Adipose tissue (tissue), 3 donors: Measurements from ENCODE around the gene FNDC3B. TPM values are rescaled to one million over a fixed set of nuclear protein-coding genes. Genes with fewer than 3 reads are reported as not detected.

Experiments
- H3K27ac ChIP-seq: one replicate; pipeline ENCODE4 v1.5.1; 2013; ENCODE audit warnings: low read depth, low read length
- WGBS, 3 donors: extraction: QIAGEN DNeasy Blood & Tissue Kit; methylation state at CpG; one replicate each; pipeline ENCODE4 v1.1.7; 2013; 5-methylcytosine and 5-hydroxymethylcytosine counted together
- polyA plus RNA-seq, 3 donors: library from polyadenylated mRNA; stranded (reverse); fragments of 200-250 nt; gene quantifications; one replicate each; pipeline ENCODE4 v1.2.3, GENCODE V29; 2013
- donor health status: healthy with polysubstance abuse.
- donor health status: Bipolar disorder and iron deficiency.
- donor health status: healthy.

The FNDC3B gene
- polyA plus RNA-seq, 3 donors: 12.9 to 31.8 (median 29.6) TPM

DNA sequence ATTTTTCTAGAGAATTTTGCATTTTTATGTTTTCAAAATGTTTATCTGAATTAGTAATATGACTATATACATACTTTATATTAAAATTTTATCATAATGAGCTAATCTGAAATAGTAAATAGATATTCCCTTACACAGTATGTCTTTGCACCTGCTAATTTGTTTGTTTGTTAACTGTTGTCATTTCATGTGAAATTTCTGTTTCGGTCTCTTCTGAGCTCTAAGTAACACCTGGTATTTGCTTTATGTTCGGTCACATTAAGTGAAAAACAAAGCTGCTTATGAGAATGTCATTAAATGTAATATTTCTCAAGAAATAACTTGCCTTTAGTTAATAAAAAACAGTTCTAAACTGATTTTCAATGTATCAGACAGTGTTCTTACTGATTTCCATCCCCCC lies 61.1 kb downstream of the FNDC3B start:
- 50 to 98% (median 95%) methylated on average over 2 of the region's 2 CpGs for WGBS, 3 donors
- no peak overlapping the region for H3K27ac ChIP-seq

DNA sequence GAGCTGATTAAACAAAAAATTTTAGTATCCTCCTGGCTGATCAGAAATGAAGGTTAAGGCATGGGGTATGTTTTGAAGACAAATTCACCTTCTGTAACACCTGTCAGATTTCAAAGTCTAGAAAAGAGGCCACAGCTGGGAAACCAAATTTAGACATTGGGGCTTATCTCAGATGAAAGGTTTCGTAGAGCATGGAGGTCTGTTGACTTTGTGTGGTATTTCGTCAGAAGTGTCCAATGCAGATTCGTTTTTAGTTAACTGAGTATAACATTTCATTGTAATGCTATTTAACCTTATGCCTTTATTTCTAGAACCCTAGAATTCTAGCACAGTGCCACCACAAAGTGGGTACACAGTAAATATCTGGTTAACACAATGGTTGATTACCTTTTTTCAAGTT lies 61.7 kb downstream of the FNDC3B start:
- WGBS, 3 donors: 23 to 67% (median 64%) methylated on average over 3 of the region's 3 CpGs
- no peak overlapping the region for H3K27ac ChIP-seq

DNA sequence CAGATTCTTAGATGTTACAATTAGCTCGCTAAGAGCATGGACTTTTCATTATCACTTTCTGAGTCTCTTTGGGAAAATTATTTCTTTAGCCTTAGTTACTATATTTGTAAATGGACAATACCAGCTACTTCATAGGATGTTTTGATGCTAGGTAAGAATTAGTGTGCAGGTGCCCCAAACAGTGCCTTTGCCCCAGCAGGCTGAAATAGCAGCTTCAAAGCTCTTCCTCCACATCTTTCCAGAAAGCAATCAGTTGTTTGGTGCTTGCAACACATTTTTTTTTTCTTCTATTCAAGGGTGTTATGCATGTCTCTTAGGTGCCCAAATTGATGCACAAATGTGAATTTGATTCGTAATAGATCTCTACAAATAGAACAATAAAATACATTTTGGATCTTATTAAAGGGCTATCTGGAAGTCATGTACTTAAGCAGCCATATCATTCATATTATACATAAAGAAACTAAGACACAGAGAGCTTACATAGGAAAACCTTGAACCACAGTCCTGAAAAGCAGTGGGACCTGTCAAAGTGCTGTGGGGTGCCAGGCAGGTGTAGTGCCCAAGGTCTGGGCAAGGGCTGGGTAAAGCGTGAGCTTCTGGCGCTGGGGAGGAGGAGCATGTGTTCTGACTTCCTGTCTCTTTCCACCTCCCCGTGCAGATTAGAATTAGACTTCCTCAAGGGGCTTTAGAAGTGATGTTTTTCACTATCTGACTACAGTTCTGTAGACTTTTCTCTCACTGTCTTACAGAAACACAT lies 62.9 kb downstream of the FNDC3B start:
- WGBS, 3 donors: 39 to 53% (median 46%) methylated on average over 5 of the region's 5 CpGs
- no peak overlapping the region for H3K27ac ChIP-seq

DNA sequence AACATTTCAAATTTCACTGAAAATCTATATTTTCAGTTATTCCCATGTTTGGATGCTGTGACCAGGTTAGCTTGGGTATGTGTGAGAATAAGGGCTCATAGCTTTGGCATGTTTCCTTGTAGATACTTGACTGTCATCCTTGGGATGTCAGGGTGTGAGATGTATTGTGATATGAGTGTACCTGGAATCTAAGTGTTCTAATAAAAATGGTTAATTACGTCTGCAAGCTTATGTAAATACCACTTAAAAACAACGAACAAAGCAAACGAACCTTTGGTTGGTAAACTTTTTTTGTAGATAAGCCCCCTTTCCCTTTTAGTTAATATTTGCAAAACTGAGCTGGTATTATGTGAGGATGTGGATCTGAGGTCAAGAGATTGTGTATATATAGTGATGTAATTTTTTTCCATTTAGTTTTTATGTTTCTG lies 63.5 kb downstream of the FNDC3B start:
- H3K27ac ChIP-seq: no peak overlapping the region
- 34 to 80% (median 64%) methylated on average over 3 of the region's 3 CpGs for WGBS, 3 donors

DNA sequence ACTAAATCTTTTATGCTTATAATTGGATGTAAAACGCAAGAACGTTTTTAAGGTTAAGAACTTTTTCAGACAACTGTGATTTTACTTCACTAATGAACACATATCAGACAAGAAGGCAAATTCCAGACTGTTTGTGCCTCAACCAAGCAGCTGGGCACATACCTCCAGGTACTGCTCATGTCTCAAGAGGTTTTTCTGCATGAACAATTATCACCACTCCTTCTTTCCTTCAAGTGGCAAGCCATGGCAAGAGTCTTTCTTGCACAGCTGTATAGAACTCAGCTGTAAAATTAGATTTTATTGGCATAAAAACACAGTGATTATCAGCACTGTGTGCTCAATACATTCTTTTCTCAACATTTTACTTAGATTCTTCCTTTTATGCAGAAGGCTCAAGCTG lies 64.3 kb downstream of the FNDC3B start:
- 53 to 70% (median 60%) methylated on average over 2 of the region's 2 CpGs for WGBS, 3 donors
- no peak overlapping the region for H3K27ac ChIP-seq

DNA sequence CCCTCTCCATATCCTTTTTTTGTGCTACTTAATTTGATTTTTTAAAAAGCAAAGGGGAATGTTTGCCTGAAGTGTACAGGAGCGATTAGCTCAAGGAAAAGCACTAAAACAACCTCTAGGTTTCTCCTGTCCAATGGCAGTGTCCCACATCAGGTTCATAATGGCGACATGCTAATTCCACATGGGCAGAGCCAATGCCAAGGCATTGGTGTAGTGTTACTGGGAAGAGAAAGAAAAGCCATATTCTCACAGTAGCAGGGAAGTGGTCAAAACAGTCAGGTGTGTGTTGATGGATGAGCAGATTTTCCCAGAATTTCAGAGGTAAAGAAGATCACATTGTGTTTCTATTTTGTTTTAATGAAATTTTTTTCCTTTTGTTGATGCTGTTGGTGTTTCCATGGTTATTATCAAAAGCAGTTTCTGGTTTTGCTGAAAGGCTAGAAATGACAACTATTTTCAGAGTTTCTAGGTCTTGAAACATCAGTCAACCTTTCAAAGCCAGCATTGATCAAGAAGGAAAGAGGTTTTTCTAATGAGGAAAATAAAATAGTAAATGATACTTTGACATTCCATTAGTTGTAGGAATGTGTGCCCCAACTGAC lies 65.2 kb downstream of the FNDC3B start:
- 39 to 76% (median 75%) methylated on average over 2 of the region's 2 CpGs for WGBS, 3 donors
- H3K27ac ChIP-seq: no peak overlapping the region

DNA sequence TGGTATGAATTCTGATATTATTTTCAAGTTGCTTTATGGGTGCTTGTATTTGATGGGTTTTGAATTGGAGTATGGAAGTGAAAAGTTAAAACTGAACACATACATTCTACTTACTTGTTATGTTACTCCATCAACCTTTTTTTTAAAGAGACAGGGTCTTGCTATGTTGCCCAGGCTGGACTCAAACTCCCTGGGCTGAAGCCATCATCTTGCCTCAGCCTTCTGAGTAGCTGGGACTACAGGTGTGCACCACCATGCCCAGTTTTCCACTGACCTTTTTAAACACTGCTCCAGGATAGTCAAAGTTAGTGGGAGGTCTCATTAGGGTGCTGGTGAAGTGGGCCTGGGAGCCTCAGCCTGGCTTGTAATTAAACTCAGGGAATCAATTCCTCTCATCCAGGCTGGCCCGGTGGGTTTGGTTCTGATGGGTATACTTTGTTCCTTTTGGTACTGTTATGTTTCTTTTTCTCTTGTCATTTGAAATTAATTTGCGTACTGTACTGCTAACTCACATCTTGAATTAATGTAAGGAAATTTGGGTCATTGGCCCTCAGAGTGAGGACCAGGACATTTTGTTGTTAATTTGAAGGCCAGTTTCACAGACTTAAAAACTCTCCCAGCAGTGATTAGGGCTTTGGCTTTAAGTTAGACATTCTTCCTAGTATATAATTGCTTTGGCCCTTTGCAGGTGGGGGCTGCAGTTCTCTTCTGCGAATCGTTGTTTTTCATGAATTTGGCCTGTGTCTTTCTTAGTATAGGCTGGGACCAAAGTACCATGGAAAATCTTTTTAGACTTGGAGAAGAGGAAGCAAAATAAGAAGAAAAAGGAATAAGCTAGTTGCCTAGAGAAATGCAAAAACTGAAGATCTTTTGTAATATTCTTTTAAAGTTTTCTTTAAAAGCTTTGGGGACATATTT lies 66.9 kb downstream of the FNDC3B start:
- 73 to 78% (median 76%) methylated on average over 4 of the region's 4 CpGs for WGBS, 3 donors
- H3K27ac ChIP-seq: no peak overlapping the region

DNA sequence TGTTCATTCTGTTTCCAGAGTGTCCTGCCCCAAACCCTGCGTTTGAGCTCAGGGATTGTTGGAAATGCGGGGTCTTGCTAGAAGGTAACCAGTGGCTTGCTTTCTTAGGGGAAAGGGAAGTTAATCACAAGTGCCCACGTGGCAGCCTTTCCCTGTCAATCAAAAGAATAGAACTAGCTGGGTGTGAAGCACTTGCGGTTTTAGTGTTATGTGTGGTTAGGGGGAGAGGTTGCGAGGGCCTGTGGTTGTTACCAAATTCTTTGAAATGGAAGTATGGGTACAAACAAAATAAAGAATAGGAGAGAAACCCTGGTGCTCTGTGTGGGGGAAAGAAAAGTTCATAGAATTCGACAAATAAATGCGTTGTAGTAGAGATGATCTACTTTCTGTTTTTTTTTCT lies 67.6 kb downstream of the FNDC3B start:
- 45 to 61% (median 60%) methylated on average over 7 of the region's 7 CpGs for WGBS, 3 donors
- no peak overlapping the region for H3K27ac ChIP-seq

DNA sequence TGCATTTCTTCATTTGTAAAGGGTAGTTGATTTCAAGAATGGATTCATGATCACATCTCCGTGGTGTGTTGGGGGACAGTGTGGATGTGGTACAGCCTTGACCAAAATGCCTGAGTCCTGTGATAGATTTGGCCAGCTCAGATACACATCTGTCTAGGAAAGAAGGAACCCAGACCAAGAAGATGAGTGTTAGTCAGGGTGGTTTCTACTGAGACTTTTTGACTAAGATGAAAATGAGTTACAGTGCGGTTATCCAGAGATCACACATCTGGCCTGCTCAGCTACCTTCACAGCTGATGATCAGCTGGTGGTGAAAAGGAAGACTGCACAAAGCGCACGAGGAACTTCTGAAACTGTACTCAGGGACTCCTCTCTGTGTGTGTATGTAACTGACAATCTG lies 68.0 kb downstream of the FNDC3B start:
- H3K27ac ChIP-seq: no peak overlapping the region
- 60 to 72% (median 66%) methylated on average over 4 of the region's 4 CpGs for WGBS, 3 donors

DNA sequence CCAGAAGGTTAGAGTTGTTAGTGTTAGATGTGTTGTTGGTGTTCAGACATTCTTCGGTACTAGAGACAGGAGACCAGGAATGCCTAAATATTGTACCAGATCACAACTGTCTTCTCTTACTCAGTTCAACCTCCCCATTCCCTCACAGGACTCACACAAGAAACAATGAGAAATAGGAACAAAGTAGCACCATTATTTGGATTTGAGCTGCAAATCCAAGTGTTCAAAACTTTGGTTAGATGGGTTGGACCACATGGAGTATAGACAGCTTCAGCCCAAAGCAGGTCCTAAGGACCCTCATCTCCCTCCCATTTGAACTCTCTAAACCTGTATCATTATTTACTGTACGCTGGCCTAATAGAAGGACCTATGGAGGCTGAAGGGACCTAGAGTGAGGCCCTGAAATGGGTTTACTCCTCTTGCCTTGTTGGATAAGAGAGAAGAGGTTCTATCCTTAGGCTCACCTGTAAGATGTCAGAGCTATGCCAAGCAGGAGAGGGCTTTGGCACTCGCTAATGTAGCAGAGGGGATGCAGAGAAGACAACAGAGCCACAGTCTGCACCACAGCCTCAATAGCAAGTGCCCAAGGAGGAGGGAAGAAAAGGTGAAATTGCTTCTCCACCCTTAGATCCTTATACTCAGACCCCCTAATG lies 70.9 kb downstream of the FNDC3B start:
- 96 to 100% (median 97%) methylated on average over 3 of the region's 3 CpGs for WGBS, 3 donors
- H3K27ac ChIP-seq: no peak overlapping the region

DNA sequence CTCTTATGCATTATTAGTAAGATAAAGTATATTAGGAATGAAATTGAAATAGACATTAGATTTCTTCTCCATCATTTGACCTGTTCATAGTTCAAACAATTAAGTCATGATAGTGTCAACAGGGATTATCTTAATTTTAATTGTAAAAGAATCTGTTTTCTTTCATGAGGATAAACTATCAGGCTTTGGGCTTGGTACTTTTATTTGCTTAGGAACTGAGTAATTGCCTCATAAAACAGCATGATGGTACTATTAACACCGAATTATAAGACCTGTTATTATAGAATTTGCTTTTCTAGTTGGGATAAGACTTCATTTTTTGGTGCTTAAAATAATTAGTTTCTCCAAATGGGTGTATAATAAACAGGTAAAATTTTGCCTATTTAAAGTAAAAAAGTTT lies 71.8 kb downstream of the FNDC3B start:
- WGBS, 3 donors: 84 to 98% (median 90%) methylated on average over 1 of the region's 1 CpG

DNA sequence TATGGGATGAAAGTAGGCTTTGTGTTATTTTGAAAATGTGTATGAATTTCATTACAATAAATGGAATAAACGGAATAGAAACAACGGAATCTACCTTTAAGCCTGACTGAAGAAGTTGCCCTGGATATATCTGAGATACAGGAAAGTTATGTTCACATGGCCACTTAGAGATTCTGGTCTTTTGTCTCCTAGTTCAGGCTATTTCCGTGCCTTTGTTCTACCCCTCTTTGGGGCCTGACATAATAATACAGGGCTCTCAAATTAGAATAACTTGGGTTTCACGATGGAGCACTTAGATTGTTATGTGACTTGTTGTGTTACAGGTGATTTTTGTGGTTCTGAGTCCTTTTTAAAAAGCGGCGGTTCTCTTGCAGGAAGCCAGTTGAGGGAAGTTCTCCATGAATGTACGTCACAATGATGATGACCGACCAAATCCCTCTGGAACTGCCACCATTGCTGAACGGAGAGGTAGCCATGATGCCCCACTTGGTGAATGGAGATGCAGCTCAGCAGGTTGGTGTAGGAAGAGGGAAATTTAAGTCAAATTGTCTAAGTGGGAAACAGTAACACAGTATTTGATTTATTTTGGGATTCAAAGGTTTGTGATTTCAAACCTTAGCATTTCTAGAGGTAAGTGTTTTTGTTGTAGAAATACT lies 72.8 kb downstream of the FNDC3B start:
- H3K27ac ChIP-seq: no peak overlapping the region
- 89 to 93% (median 92%) methylated on average over 9 of the region's 9 CpGs for WGBS, 3 donors

More for the DNA sequence above, 71.8 kb downstream of the FNDC3B start:
- H3K27ac ChIP-seq: no peak overlapping the region

DNA sequence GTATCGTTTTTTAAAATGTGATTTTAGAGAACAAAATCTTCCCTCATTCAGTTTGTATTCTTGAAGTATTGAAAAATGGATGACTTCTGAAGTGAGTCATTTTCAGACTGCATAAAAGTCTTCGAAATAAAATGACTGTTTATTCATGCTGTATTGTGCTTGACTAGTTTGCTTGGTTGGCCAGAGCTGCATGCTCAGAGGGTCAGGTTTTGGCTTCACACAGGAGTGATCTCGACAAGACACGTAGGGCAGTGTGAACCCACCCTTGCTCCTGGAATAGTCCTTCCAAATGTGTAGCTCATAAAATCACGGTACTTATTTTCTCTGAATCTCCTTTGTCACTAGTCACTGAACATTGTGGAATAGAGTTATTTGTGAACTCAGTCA lies 73.3 kb downstream of the FNDC3B start:
- 79 to 82% (median 81%) methylated on average over 5 of the region's 5 CpGs for WGBS, 3 donors

DNA sequence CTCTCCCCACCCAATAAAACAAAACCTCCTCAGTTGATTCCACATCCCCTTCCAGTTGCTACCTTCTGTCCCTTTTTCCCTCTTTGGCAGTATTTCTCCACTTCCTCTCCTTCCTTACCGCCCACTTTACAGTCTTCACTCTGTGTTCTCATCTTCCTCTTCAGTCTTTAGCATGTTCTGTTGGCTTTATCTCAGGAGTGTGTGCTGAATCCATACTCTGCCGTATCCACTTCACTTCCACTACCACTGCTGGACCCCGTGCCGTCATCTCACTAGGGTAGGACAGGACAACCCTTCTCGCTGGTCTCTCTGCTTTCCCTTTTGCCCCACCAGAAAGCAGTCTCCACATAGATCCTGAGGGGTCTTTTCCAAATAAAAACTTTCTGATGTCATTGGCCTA lies 74.3 kb downstream of the FNDC3B start:
- H3K27ac ChIP-seq: no peak overlapping the region
- WGBS, 3 donors: 85 to 92% (median 91%) methylated on average over 5 of the region's 5 CpGs

More for the DNA sequence above, 73.3 kb downstream of the FNDC3B start:
- no peak overlapping the region for H3K27ac ChIP-seq

DNA sequence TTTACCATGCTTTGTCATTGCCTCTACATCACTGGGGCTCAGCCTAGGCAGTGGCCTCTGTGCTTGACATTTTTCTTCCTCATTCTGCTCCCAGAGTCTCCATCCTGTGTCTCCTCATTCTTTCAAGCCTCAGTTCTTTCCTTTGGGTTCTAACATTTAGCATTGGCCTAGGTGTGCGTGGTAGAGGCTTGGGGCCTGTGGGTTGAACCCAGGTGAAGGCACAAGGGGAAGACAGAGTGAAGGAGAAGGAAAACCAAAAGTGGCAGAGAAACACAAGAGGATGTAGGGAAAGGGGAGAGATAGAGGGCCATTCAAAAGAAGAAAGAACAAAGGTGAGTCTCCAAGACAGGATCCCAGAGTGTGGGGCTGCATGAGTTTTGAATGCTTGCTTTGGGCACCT lies 75.7 kb downstream of the FNDC3B start:
- no peak overlapping the region for H3K27ac ChIP-seq
- 91 to 100% (median 100%) methylated on average over 1 of the region's 1 CpG for WGBS, 3 donors

DNA sequence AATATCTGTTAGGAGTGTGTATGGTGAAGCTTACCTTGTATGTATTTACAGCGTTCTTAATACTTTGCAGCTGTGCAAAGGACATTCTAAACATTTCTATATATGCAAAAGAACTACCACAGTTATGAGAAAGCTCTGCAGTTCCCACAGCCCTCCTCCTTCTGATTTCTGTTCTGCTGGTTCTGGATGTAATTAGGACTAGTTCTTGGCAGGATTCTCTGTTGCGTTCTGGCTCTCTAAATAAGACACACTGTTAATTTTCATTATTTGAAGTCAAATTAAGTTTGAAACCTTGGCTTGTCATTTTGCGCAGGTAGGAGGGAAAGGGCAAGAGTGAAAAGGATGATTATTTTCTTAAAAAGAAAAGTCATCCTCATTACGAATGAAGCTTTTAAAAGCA lies 76.4 kb downstream of the FNDC3B start:
- 73 to 79% (median 76%) methylated on average over 4 of the region's 4 CpGs for WGBS, 3 donors
- H3K27ac ChIP-seq: no peak overlapping the region

DNA sequence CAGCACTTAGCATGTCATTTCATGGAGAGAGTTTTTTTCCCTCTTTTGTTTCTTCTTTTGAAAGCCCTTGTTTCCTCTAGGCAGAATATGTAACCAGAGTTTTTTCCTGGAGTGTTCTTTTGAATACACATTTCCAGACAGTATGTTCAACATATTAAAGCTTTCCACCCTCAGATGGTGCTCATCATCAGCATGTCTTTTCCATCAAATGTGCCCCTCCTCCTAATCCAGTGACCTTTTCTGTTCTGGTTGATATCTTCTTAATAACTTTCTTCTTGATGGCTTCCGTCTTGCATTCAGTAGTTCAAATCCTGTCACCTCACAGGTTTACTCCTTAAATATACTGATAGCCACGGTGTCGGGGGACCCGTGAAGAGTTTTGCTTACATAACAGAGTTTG lies 78.6 kb downstream of the FNDC3B start:
- H3K27ac ChIP-seq: no peak overlapping the region
- 54 to 65% (median 56%) methylated on average over 4 of the region's 4 CpGs for WGBS, 3 donors

DNA sequence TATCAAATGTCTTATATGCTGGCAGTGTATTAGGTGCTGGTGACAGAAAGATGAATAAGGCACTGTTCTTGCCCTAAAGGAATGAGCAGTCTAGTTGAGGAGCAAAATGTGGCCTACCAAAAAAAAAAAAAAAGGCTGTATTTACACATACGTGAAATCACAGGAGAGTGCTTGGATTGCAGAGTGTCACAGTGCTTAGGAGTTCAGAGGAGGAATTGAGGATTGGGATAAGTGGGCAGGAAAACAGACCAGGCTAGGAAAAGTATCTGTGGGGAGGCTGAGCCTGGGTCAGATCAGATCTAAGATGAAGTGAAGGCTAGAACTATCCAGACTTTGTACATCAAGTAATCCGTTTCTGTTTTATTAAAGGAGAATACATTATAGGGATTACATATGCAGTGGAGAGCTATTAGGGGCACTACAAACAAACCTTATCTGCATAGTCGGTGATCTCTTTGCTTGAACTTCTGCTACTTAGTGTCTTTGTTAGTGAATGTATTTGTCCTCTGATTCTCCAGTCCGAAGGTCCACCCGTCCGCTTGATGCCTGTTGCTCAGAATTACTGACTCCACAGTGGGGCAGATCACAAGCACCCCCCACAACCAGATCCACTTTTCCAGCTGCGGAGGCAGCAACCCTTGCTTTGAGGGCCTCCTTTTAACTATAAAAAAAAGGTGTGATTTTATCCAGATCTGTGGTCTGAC lies 80.0 kb downstream of the FNDC3B start:
- WGBS, 3 donors: 72 to 91% (median 89%) methylated on average over 7 of the region's 7 CpGs
- no peak overlapping the region for H3K27ac ChIP-seq
